GM19035 (cell line): ENCODE data around the gene XAB2.

Source experiments
- ATAC-seq: cut with Tn5 transposase; IDR thresholded peaks from one replicate; pipeline ENCODE4 v1.9.1; 2021; ENCODE audit not compliant: unreplicated experiment

The XAB2 gene

DNA sequence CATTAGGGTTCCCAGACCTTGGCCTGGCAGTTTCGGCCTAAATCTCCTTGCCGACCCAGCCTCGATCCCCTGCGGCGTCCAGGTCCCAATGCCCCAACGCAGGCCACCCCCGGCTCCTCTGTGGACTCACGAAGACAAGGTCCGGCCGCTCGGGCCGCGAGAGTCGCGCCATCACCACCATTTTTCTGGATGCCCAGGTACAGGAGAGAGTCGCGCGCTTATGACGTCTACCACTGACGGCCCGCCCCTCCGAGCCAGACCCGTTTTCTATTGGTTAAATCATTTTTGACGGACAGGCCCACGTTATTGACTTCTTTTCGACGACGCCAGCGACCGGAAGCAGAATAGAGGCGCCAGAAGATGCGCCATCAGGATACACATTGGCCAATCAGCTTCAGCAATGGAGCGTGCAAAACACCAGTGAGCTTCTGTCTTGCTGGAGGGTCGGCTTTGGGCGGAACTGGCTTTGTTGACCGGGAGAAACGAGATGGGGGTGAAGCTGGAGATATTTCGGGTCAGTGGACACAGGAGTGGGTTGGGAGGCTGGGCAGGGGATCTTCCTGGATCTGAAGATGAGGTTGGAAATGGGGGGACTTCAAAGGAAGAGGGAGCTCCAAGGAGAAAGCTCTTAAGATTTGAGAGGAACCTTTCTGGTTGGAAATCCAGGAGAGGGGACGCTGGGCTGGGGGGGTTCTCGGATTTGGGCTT lies at the start of gene XAB2, which contains the start of gene PET100:
Gene XAB2 (minus strand): TSS at position 199 of the 708 bp plus-strand sequence. CDS start 18 bp downstream, at position 181.
Gene PET100 (plus strand): TSS at position 447 of the 708 bp plus-strand sequence. CDS start 41 bp downstream, at position 488.
- peak; percentile 91 for ATAC-seq

DNA sequence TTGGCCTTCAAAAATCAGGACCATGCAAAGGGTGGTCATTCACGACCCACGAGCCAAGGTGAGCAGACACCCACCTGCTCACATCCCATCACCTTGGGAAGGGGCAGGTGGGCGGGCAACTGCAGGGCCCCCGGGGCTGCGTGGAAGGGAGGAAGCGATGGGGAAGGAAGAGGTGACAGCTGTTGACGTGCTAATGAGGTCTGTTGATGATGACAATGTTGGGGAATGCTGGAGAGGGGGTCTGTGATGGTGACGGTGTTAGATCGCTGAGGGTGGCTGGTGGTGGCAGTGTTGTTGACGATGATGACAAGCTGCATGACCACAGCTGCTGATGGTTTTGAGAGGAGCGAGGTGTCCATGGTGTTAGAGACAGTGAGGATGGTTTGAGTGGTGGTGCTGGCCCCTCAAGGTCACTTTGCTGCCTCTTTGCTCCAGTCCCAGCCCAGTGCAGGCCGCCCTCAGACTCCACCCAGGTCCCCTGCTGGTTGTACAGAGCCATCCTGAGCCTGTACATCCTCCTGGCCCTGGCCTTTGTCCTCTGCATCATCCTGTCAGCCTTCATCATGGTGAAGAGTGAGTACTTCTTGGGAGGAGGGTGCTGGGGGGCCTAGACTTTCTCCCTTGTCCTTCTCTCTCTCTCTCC lies 48.4 kb upstream of the XAB2 start:
- no peak for ATAC-seq

- no peak for ATAC-seq
These were observed 47.5 kb upstream of the XAB2 start, which contains the start of gene MCEMP1 for GRCh38 chr19:7676854-7677253. Gene MCEMP1 (plus strand): TSS chr19:7677090. CDS start chr19:7677121, 31 bp downstream.

GRCh38 chr19:7676376-7676775 lies 47.0 kb upstream of the XAB2 start:
- no peak for ATAC-seq

GRCh38 chr19:7674010-7675005 lies 45.0 kb upstream of the XAB2 start:
- no peak for ATAC-seq

- no peak for ATAC-seq
These were observed 43.2 kb upstream of the XAB2 start for GRCh38 chr19:7672522-7672921.

DNA sequence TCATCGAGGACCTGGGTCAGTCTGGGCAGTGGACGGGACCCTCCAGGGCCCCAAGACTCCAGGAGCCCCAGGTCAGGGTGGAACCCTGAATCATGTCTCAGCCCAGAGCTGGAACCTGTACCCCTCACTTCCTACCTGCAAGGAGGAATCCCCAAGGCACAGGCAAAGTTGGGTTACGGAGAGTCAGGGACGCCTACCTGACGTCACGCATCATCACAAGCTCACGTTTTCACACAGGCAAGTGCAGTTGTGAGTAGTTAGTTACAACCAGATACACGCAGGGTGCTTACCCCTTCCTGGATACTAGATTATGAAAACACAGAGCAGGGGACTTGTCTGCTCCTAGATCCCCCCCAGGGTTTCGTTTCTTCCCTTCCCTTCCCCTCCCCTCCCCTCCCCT lies 41.4 kb upstream of the XAB2 start:
- no peak for ATAC-seq

DNA sequence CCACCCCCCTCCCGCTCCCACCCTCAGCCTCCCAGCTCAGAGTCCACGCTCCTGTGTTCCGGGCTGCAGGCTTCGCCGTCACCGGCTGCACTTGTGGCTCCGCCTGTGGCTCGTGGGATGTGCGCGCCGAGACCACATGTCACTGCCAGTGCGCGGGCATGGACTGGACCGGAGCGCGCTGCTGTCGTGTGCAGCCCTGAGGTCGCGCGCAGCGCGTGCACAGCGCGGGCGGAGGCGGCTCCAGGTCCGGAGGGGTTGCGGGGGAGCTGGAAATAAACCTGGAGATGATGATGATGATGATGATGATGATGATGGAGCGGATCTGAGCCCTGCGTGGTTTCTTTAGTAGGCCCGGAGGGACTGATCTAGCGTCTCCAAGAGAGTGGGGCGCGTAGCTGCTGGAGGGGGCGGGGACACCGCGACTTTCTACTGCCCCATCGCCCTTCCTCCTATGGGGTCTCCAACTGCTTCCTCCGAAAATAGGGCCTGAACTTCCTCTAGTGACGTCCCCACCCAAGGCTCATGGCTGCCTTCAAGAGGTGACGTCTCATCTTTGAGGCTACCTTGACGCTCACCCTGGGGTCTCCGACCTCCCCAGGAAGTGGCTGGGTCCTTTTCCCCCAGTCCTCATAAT lies 40.9 kb upstream of the XAB2 start:
- no peak for ATAC-seq

DNA sequence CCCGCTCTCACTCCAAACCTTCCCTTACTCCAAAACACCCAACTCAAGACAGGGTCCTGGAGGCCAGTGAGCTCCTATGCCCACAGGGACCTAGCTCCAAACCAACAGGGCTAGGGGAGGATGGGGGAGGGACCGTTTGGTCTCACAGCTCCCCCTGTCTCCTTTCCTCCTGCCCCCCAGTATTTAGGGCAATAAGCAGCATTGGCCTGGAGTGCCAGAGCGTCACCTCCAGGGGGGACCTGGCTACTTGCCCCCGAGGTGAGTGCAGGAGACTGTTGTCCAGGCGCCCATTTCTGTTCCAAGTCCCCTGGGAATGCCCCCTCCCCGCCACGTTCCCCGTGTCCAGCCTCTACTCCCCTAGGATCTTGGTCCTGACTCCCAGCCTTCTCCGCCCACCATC lies 40.3 kb upstream of the XAB2 start:
- no peak for ATAC-seq

- no peak for ATAC-seq
These were observed 39.5 kb upstream of the XAB2 start, which contains the start of gene RETN for GRCh38 chr19:7668842-7669241. Gene RETN (plus strand): TSS chr19:7669049. CDS start chr19:7669327, 278 bp downstream.

DNA sequence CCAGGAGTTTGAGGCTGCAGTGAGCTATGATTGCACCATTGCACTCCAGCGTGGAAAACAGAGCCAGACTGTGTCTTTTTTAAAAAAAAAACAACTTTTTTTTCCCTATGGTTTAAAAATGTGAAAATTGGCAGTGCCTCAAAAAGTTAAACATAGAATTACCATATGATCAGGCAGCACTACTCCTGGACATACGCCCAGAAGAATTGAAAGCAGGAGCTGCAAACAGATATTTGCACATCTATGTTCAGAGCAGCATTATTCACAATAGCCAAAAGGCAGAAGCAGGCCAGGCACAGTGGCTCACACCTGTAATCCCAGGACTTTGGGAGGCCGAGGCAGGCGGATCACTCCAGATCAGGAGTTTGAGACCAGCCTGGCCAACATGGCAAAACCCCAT lies 35.7 kb upstream of the XAB2 start:
- no peak for ATAC-seq

GRCh38 chr19:7663706-7664105 lies 34.4 kb upstream of the XAB2 start:
- ATAC-seq: no peak

- ATAC-seq: no peak
These were observed 33.3 kb upstream of the XAB2 start for GRCh38 chr19:7662657-7663056.

GRCh38 chr19:7661744-7662538 lies 32.6 kb upstream of the XAB2 start:
- no peak for ATAC-seq

GRCh38 chr19:7658219-7658686 lies 28.9 kb upstream of the XAB2 start:
- ATAC-seq: peak; percentile 60

GRCh38 chr19:7657131-7657751 lies 27.9 kb upstream of the XAB2 start:
- no peak for ATAC-seq

GRCh38 chr19:7655581-7655980 lies 26.2 kb upstream of the XAB2 start:
- ATAC-seq: no peak

DNA sequence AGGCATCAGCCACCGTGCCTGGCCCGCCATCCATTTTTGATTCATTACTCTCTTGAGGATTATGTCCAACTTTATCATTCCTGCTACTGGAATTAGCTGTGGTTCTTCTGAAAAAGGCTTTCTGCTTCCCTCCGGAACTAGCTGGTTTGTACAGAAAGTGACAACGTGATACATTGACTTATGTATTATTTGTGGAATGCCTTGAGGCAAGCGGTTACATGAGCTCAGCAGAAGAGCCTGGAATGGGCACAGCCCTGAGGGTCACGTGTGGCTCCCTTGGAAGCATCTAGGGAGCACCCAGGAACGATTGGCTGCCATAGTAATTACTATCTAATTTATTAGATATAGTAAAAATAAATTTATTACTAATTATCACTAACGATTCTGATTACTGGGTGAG lies 25.1 kb upstream of the XAB2 start:
- ATAC-seq: no peak

- ATAC-seq: no peak
These were observed 22.8 kb upstream of the XAB2 start for GRCh38 chr19:7652061-7652641.
